ENCODE data around the gene RABGAP1.

Gene RABGAP1

DNA sequence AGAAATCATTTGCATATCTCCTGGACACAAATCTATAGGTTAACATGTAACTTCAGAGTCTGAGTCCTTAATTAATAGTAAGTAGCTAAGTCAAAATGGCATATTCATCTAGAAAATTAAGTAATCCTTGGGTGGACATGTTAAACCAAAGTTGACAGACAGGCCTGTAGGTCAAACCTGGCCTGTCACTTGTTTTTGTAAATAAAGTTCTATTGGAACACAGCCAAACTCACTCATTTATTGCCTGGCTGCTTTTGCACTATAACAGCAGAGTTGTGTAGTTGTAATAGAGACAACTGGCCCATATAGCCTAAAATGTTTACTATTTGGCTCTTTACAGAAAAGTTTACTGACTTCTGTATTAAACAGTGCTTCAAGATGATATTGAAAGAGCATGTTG lies 68.1 kb downstream of the RABGAP1 start:
- DNase-seq (ENCODE audit: low read depth) = no peak

DNA sequence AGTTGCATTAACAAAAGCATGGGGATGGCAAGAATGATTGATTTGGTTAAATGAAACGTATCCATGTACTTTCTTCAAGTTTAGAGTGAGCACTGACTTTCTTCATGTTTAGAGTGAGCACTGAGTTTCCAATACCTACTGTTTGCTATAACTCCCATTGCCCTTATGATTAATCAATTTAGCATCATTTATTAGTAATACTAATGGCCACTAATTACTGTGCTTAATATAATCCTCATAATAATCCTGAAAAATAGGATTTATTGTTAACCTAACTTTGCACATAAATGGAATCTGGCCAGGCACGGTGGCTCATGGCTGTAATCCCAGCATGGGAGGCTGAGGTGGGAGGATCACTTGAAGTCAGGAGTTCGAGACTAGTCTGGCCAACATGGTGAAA lies 70.6 kb downstream of the RABGAP1 start:
- DNase-seq (ENCODE audit: low read depth) = no peak

DNA sequence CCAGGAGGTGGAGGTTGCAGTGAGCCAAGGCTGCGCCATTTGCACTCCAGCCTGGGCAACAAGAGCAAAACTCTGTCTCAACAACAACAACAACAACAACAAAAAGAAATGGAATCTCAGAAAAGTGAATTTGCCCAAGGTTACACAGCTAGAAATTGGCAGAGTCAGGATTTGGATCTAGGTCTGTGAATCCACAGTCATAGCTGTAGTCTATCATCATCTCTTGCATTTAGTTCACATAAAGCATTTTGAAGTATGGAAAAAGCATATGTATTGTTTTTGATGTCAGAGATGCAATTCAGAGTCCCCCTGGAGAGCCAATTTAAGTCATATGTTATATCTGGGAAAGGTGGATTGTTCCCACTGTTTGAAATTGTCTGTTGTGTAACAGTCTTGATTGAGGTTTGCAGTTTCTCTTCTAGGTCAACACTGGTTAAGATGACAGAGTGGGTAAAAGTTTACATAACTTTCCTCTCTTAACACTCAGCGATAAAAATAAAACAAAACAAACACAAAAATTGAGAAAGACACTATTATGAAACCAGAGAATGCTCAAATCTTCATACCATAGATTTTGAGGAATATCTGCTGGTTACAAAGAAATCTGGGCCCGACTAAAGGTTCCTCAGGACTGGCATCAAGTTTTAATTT lies 71.2 kb downstream of the RABGAP1 start:
- no peak for DNase-seq (ENCODE audit: low read depth)

DNA sequence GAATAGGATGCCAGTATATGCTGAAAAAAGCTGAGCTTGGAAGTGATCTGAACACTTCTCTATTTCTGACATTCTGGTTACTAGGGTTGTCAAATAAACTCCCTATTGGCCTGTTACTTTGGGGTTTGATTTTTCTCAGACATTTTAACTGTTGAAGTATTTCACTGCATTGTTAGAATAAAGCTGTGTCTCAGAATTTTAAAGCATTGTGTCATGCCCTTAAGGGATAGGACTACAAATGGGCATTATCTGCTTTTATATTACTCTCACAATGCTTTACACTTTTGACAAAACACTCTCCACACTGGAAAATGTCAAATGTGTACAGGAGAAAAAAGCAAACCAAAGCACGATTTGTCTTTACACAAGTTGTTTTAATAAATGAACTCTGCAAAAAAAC lies 75.8 kb downstream of the RABGAP1 start:
- no peak for DNase-seq (ENCODE audit: low read depth)

DNA sequence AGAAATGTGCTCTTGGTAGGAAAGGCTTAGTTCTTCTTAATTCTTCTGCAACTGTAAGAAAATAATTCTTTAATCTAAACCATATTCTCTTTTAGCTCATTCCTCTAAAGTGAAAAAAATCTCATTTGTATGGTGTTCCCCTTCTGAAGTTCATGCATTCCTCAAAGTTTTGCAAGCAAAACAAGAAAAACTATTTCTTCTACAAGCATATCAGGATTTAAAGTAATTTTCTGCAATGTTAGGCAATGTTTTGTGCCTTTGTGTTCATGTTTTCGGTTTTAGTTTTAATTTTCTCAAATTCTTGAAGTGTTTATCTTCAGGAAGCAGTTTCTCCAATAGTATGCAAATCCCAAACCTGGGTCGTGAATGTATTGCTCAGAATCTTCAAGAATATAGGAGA lies 80.0 kb downstream of the RABGAP1 start:
- DNase-seq (ENCODE audit: low read depth) = no peak

DNA sequence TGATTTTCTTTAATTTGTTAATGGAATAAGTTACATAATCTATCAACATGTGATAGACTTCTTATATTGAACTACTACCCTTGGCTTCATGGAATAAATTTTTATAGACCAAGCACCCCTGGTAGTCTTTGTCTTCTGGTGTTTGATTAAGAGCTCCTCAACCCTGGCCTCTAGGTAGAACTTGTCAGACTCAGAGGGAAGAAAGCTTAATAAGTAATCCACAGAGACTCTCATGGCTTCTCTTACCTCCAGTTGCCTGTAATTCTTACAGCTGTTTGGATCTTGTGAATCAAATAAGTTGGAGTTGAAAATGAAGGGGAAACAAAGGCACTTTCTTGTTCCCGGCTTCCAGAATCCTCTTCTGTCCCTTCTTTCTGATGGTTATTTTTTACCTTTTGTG lies 85.6 kb downstream of the RABGAP1 start:
- DNase-seq (ENCODE audit: low read depth) = no peak

DNA sequence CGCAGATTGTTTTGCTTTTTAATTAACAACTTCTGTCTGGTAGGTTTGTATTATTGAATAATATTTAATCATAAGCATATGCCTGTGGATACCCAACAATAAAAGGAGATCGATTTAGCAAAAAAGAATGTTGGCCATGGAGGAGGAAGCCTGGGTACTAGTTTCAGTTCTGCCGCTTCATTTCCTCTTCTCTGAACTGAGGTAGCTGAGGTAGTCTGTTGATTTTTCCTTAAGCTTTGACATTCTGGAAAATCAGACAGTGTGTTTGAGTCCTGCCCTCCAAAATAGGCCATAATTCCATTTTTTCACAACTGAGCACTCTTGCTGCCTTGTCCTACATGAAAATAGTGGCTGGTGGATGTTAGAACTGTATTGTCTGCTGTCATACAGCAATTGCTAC lies 86.7 kb downstream of the RABGAP1 start:
- no peak for DNase-seq (ENCODE audit: low read depth)

DNA sequence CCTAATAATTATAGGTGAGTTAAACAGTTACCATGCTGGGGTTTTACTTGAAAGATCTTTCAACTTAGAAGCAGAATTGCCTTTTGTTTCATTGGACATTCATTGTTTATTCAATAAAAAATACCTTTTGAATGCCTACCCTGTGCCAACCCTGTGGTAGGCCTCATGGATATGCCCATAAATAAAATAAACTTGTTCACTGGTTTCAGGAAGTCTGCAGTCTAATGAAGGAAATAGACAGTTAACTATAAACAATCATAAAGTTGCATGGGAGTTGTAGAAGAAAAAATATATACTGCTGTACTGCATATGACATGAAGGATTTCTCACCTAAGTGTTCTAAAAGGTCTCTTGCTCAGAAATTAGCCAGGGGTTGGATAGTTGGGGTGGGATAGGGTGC lies 87.3 kb downstream of the RABGAP1 start:
- no peak for DNase-seq (ENCODE audit: low read depth)

DNA sequence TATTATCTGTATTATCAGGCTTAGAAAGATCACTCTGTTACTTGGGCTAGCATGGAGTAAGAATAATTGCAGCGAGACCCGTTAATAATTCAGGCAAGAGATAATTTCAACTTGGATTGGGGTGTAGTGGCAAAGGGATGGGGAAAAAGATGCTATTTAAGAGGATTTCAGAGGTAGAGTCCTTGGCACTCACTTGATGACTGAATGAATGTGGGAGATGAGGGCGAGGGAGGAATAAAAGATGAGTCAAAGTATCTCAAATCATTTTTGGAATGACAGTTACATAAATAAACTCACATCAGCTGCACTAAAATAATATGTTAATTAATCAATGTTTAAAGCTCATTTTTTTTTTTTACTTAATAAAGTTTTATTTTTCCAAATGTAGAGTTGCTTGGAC lies 88.2 kb downstream of the RABGAP1 start:
- no peak for DNase-seq (ENCODE audit: low read depth)

DNA sequence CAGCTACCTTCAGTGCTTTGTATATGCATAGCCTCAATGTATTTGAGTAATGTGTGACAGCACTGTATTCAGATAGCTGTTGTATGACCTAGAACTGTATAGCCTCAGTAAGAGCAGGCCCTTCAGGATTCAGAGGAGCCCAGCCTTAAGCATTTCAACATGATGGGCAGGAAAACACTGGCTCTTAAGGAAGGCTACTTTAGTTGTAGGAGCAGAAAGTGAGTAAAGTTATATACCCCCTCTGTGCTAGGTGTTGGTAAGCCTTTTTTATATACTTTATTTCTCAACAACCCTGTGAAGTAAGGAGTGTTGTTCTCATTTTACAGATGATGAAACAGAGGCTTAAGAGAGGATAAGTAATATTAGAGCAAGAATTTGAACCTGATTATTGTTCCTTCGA lies 91.1 kb downstream of the RABGAP1 start:
- no peak for DNase-seq (ENCODE audit: low read depth)

DNA sequence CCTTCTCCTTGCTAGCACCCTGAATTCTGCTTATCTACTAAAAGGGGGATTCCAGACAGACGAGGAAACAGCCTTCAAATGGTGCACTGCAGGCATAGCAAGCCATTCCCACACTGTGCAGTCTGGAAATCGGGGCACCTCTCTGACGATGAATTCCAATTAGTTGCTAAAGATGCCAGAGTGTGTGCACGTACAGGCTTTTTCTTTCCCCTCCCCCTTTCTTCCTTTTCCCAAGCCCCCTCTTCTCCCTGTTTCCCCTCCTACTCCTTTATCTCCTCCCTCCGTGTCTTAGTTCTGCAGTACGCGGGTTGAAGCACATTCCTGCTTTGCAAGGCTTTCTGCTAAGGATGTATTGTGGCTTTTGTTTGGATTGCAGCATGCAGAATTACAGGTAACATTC lies 92.5 kb downstream of the RABGAP1 start, which contains the start of gene GPR21:
GPR21 (plus strand) TSS at position 316 of the 400 bp plus-strand sequence. CDS start 900 bp downstream, outside the sequence.
- DNase-seq (ENCODE audit: low read depth) = no peak

DNA sequence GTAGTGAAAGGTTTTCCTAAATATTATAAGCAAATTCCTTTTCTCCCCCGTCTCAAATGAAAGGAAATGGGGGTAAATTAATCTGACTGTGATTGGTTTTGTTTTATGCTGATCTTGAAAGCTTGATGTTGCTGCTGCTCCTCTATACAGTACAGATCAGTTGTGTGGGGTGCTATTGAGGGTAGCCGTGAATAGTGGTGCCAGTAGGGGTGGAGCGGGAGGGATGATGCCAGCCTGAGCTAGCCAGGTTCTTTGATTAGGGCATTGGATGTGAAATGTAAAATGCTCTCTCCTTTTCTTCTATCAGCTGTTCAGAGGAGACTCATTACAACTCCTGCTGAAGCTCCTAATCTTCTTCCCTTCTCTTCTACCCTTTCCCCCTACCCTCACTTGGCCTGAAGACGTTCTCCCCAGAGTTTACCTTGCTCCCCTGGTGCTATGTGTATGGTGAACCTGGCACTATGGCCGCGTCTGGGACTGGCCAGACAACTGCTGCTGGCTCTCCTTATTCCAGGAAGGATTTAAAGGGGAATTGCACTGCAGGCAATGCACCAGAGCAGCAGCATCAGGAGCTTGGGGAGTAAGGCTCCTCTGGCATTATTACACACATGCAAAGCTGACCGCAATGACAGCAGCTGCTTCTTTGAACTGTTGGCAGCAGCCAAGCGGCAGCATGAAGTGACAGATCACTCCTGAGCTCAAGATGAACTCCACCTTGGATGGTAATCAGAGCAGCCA lies 93.2 kb downstream of the RABGAP1 start:
- DNase-seq (ENCODE audit: low read depth) = no peak

DNA sequence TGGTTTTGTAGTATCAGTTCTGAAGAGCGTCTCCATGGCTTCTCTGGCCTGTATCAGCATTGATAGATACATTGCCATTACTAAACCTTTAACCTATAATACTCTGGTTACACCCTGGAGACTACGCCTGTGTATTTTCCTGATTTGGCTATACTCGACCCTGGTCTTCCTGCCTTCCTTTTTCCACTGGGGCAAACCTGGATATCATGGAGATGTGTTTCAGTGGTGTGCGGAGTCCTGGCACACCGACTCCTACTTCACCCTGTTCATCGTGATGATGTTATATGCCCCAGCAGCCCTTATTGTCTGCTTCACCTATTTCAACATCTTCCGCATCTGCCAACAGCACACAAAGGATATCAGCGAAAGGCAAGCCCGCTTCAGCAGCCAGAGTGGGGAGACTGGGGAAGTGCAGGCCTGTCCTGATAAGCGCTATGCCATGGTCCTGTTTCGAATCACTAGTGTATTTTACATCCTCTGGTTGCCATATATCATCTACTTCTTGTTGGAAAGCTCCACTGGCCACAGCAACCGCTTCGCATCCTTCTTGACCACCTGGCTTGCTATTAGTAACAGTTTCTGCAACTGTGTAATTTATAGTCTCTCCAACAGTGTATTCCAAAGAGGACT lies 94.2 kb downstream of the RABGAP1 start:
- DNase-seq (ENCODE audit: low read depth) = no peak

DNA sequence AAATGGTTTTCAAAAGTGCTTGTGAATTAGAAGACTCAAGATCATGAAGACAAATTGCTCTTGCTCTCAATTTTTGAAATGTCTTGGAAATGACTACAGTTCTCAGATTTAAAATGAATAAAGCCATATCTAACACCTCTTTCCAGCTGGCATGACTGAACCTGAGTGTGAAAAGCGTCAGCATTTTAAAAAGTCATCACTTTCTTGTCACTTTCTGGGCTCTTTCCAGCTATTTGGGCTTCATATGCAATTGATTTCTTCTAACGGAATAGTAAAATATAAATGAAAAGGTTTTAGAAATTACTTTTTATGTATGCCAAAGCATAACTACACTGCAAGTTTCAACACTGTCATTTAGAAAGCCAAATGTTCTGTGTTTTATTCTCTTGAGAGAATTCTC lies 95.0 kb downstream of the RABGAP1 start:
- no peak for DNase-seq (ENCODE audit: low read depth)

DNA sequence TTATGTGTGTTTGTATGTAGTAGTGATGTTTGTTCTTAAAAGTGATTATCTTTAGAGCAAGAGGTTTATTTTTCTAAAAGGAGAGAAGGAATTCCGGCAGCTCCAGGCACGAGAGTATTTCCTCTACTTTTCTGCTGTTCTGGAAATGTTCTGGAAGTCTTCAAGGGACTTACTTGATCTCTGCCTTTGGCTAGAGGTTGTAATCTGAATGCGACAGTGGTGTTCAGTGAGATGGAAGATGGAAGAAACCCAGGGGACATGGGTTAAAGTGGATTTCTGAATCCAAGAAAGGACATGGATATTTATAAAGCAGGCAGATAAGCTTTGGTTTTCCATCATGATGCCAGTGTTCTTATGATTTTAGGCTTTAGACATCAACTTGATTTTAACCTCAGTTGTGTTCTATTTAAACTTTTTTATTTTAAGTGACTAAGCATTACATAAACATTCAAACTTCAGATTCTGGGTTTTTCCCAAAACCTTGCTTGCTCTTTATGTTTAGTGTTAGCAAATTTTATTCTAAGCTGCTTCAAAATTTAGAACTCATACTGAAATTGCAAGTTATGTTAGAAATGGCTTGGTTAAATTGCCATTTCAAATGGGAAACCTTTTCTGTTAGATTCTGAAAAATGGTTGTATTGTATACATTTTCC lies 96.2 kb downstream of the RABGAP1 start:
- no peak for DNase-seq (ENCODE audit: low read depth)

DNA sequence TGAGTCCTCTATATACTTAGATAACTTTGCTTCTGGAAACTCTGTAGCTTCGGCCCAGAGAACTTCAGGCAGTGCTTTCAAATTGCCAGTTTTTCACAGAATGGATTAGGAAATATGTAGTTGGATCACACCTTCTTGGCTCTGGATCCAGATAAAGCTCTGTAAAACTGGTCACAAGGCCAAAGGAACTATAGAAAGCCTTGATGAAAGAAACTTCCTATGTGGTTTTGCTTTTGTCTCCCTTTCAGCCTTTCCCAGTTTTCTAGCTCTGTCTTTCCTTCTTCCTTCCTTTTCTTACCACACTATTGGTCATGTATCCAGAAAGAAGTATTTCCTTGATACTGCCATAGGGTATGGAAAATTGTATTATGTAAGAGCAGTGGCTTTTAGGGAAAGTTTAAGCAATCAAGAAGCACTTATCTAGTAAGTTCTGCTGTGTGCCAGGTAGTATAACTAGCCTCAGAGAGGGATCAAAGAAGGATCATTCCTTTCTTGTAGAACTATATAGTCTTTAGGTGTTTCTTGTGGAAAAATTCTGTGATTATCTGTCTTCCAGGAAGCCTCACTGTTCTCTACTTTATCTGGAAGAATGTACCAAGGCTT lies 98.9 kb downstream of the RABGAP1 start:
- no peak for DNase-seq (ENCODE audit: low read depth)

DNA sequence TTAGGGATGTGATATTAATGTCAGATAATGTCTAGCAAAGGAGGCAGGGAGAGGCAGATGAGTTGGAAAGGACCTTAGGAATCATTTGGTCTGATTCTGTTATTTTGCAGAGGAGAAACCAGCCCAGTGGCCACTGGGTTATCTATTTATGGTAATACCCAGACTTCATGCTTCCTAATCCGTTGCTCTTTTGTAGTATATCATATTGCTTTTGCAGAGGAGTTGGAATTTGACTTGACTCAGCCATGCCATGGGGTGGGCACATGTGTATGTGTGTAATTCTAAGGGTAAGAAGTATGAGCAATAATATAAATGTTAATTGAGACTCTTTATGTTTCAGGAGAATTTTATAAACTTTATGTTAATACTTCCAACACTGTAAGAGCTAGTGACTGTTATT lies 100.0 kb downstream of the RABGAP1 start:
- no peak for DNase-seq (ENCODE audit: low read depth)

DNA sequence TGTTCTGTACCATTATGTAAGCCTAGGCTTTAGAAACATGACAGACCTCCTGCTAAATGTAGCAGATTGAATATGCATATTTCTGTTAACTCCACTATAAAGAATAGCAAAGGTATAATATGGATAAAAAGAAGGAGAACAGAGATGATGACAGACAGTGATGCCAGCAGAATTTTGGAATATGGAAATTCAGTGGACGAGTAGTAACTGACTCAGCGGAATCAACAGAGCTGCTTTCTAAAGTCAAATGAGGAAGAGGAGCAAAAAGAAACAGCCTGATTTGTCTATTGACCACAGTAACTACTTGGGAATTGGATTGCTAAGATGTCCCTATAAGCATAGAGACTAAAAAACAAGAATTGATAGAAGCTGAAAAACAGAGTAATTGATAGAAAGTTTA lies 100.7 kb downstream of the RABGAP1 start:
- no peak for DNase-seq (ENCODE audit: low read depth)

DNA sequence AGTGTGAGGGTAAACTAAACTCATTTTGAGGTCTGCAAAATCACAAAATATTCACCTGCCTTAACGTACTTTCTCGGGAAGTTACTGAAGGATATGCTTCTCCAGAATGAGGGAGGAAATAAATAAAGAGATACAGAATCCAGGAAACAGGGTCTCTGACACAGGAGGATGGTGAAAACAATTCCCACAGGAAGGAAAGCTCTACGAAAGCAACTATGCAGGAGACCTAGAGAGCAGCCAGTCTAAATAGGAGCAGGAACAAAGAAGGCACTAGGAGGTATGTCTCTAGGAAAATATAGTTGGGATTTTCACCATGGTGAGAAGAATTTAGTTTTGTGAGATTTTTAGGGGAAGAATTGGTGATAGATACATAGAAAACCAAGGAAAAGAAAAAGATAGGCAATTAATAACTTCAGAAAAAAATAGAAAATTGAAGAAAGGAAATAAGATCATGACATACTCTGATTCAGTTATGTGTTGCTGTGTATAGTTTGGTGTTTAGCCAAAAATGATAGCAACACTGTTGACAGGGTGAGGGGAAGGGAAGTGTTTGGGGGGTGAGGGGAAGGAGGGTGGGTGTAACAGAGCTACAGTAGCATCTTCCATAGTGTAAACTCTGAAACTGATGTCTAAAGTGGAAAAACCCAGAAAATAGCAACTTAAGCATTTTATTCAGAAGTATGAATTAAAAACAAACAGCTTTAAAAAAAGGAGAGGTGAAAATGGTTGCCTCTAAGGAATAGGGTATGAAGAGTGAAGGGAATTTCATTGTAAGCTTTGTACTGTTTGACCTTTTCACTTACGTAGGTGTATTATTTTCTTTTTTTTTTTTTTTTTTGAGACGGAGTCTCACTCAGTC lies 102.5 kb downstream of the RABGAP1 start:
- no peak for DNase-seq (ENCODE audit: low read depth)

DNA sequence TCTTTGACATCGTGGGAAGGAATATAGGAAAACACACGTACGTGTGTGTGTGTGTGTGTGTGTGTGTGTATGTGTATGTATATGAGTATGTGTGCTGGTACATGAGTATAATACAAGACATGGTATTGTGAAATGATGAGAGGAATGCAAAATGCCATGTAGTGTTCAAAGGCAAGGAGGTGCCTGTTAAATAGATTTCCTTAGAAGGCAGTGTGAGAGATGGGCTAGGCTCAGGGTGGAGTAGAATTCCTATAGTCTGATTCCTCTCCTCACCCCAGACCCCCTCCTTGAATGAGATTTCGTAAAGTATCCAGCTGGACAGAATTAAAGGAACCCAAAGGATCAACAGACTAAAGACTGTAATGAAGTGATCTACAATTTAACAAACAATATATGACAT lies 103.8 kb downstream of the RABGAP1 start:
- DNase-seq (ENCODE audit: low read depth) = no peak

DNA sequence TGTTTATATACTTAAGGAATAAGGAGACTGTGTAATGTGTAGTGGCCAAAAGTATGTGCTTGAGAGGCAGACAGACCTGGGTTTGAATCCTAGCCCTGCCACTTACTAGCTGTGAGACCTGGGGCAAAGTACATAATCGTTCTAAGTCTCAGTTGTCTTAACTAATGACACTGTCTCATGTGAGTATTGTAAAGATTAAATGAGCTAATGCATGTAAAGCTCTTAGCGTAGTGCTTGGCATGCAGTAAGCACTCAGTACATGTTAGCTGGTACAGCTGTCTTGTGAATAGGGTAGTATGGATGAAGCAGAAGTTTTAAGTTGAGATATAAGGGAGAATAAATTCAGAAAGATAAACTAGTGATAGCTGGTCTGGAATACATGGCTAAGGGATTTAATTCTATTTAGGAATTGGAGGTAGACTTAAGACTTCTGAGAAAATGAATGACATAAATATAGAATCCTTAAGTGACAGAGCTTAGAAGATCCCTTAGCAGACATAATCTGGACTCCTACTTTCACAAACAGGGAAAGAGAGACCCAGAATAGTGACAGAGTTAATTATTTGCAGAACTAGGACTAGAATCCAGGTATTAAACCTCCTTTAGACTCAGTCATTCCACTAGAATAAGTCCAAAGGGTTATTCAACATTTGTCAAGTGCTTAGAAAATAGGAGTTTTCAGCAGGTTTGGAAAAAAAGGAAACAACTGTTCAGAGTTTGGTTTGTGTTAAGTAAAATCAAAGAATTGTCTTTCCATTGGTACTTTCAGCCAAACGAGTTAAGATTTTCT lies 105.8 kb downstream of the RABGAP1 start:
- no peak for DNase-seq (ENCODE audit: low read depth)
